ENCODE measurements around the gene FAM53A. TPM values are rescaled to one million over a fixed set of nuclear protein-coding genes. Genes with fewer than 3 reads are reported as not detected.

The FAM53A gene
- total and polyA plus RNA-seq, 2 of the 13 experiments (the other 11 are each of a cell fraction or from before 2014, with no cell fraction given): 0.48 to 1.1 TPM

- no peak for TF ChIP-seq GMEB2 (CRISPR knock-in tag; IDR thresholded peaks at IDR 0.05; ENCODE audit: low read depth)
- peak; percentile 87 for TF ChIP-seq AGO2 (optimal IDR thresholded peaks at IDR 0.05; ENCODE audit: low read depth, low read length)
- no peak for TF ChIP-seq ZBTB37 (CRISPR knock-in tag; IDR thresholded peaks at IDR 0.05)
- 0 out of 2 replicates have a peak, but pooled peaks have one; percentile 25 for TF ChIP-seq FOSL1 (CRISPR knock-in tag; IDR thresholded peaks at IDR 0.05; ENCODE audit: borderline replicate concordance)
- TF ChIP-seq IRF9 (CRISPR knock-in tag; IDR thresholded peaks at IDR 0.05; ENCODE audit: borderline replicate concordance): no peak
- TF ChIP-seq CEBPG (CRISPR knock-in tag; IDR thresholded peaks at IDR 0.05): no peak
- TF ChIP-seq AKNA (CRISPR knock-in tag; IDR thresholded peaks at IDR 0.05; ENCODE audit: borderline replicate concordance): no peak
- no peak for TF ChIP-seq SNRNP70 (IDR thresholded peaks at IDR 0.05; ENCODE audit: low read depth, low read length)
- no peak for TF ChIP-seq PAF1 (CRISPR knock-in tag; IDR thresholded peaks at IDR 0.05)
- TF ChIP-seq PRDM10 (CRISPR knock-in tag; IDR thresholded peaks at IDR 0.05; ENCODE audit: low read depth): no peak; the same call in 1 of the 2 replicates
- TF ChIP-seq DNMT3B (CRISPR knock-in tag; conservative IDR thresholded peaks at IDR 0.05): no peak
- TF ChIP-seq RARA (CRISPR knock-in tag; IDR thresholded peaks at IDR 0.05): peak; percentile 26; the same call in 1 of the 2 replicates
- TF ChIP-seq NR2F1 (CRISPR knock-in tag; IDR thresholded peaks at IDR 0.05): no peak
- TF ChIP-seq ZFP62 (CRISPR knock-in tag; IDR thresholded peaks at IDR 0.05): no peak
- no peak for TF ChIP-seq MLX (CRISPR knock-in tag; IDR thresholded peaks at IDR 0.05)
Measured at GRCh38 chr4:1720163-1720983, 36.3 kb upstream of the FAM53A start (continued).

All from HepG2 (cell line).